ENCODE measurements around the gene DAZAP1. TPM values are rescaled to one million over a fixed set of nuclear protein-coding genes. Genes with fewer than 3 reads are reported as not detected.

DAZAP1 gene
- polyA plus RNA-seq, 1 of the 3 experiments (the other 2 are of a cell fraction) = 54.3 TPM

- ChIA-PET POLR2A (interaction anchor here (2.0 kb wide), 1 partner anchor 18 kb away, joined by 10 read pairs; no protein-coding TSS in a partner anchor), CTCF (interaction anchor here (0.7 to 3.5 kb wide), 4 partner anchors 21 to 73 kb away, joined by 3 to 21 read pairs (median 4); no protein-coding TSS in a partner anchor)
- 85% methylated on average over 14 of the region's 20 CpGs for WGBS (ENCODE audit: low lambda C conversion rate)
- H3K27ac ChIP-seq (ENCODE audit: low read depth in 2 of 2, low read length in 1 of 2) = peak overlapping the region in 1 of 2 experiments; percentile 47; a peak in 1 of 4 replicates
- no peak overlapping the region for H3K4me2 ChIP-seq
- H4K20me1 ChIP-seq (ENCODE audit: insufficient read depth) = peaks cover 36% of the 10 kb centered on the region
- peak; percentile 58 for DNase-seq
- H3K9me2 ChIP-seq = no peaks in the 10 kb centered on the region
- H3K4me3 ChIP-seq (ENCODE audit: low read depth in 2 of 2, low read length in 1 of 2) = no peak overlapping the region; a peak in 1 of 4 replicates
- H3K9me3 ChIP-seq = no peaks in the 10 kb centered on the region
- H3F3A ChIP-seq (replicated peaks; ENCODE audit: insufficient read depth) = no peaks in the 10 kb centered on the region
- peaks cover 3 to 16% of the 10 kb centered on the region in 2 experiments; a peak in 1 of 4 replicates for H3K4me1 ChIP-seq (ENCODE audit: control insufficient read depth in 1 of 2, insufficient read depth in 2 of 2, low read depth in 1 of 2, low read length in 1 of 2)
- peaks cover 7 to 17% of the 10 kb centered on the region in 2 experiments for H3K36me3 ChIP-seq (replicated peaks in 1 of 2; ENCODE audit: control insufficient read depth in 1 of 2, insufficient read depth in 2 of 2, low read length in 1 of 2)
- H2AFZ ChIP-seq (ENCODE audit: low read depth) = no peak overlapping the region
- TF ChIP-seq MEF2A (IDR thresholded peaks at IDR 0.05; ENCODE audit: borderline replicate concordance, low read depth) (no peak), YY1 (IDR thresholded peaks at IDR 0.05; ENCODE audit: low read depth) (no peak), POLR2AphosphoS5 (IDR thresholded peaks at IDR 0.05; ENCODE audit: low read depth, low read length) (no peak; the same call in 1 of the 2 replicates), USF2 (IDR thresholded peaks at IDR 0.05; ENCODE audit: borderline replicate concordance, low read depth, low read length) (no peak), PBX3 (IDR thresholded peaks at IDR 0.05) (no peak), ELF1 (IDR thresholded peaks at IDR 0.05) (no peak), GATA2 (CRISPR knock-in tag; IDR thresholded peaks at IDR 0.05) (no peak), MAX (IDR thresholded peaks at IDR 0.05; ENCODE audit: low read depth) (no peak), NRF1 (IDR thresholded peaks at IDR 0.05; ENCODE audit: low read depth, low read length) (no peak), RAD21 (IDR thresholded peaks at IDR 0.05; ENCODE audit: low read length) (no peak), JUND (IDR thresholded peaks at IDR 0.05) (no peak), EP300 (IDR thresholded peaks at IDR 0.05; ENCODE audit: borderline replicate concordance in 1 of 2, low read depth in 1 of 2, low read length in 1 of 2) (no peak), TEAD4 (IDR thresholded peaks at IDR 0.05; ENCODE audit: borderline replicate concordance, insufficient read depth) (no peak), FOXM1 (IDR thresholded peaks at IDR 0.05; ENCODE audit: low read depth) (no peak), SIN3A (IDR thresholded peaks at IDR 0.05; ENCODE audit: borderline replicate concordance, low read depth, low read length) (no peak), EZH2phosphoT487 (IDR thresholded peaks at IDR 0.05; ENCODE audit: borderline replicate concordance, low read depth) (no peak)
- no peak overlapping the region for H3K9ac ChIP-seq
- no peaks in the 10 kb centered on the region for H3K27me3 ChIP-seq (ENCODE audit: insufficient read depth)
- peaks cover 44% of the 10 kb centered on the region for H3K79me2 ChIP-seq (ENCODE audit: insufficient read depth)
Measured at GRCh38 chr19:1473085-1473851, 65.9 kb downstream of the DAZAP1 start.

Measured in SK-N-SH (cell line).